ENCODE measurements around the gene ADAMTS16. TPM values are rescaled to one million over a fixed set of nuclear protein-coding genes. Genes with fewer than 3 reads are reported as not detected.

The ADAMTS16 gene
- total RNA-seq, 4 donors from 2014 or later: 1.5 to 2.8 (median 2.0) TPM

- peaks cover 0 to 10% (median 0%) of the 10 kb centered on the region in 4 donors for H3K4me1 ChIP-seq
- no peak overlapping the region for H3K4me3 ChIP-seq
- no peak for TF ChIP-seq POLR2A (IDR thresholded peaks at IDR 0.05)
- TF ChIP-seq, protein P1, sequence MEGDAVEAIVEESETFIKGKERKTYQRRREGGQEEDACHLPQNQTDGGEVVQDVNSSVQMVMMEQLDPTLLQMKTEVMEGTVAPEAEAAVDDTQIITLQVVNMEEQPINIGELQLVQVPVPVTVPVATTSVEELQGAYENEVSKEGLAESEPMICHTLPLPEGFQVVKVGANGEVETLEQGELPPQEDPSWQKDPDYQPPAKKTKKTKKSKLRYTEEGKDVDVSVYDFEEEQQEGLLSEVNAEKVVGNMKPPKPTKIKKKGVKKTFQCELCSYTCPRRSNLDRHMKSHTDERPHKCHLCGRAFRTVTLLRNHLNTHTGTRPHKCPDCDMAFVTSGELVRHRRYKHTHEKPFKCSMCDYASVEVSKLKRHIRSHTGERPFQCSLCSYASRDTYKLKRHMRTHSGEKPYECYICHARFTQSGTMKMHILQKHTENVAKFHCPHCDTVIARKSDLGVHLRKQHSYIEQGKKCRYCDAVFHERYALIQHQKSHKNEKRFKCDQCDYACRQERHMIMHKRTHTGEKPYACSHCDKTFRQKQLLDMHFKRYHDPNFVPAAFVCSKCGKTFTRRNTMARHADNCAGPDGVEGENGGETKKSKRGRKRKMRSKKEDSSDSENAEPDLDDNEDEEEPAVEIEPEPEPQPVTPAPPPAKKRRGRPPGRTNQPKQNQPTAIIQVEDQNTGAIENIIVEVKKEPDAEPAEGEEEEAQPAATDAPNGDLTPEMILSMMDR (IDR thresholded peaks at IDR 0.05): no peak
- no peak for TF ChIP-seq EP300 (IDR thresholded peaks at IDR 0.05)
- H3K36me3 ChIP-seq: no peaks in the 10 kb centered on the region
- H3K27ac ChIP-seq: no peak overlapping the region
- DNase-seq (ENCODE audit: low spot score in 2 of 2): no peak
- H3K9me3 ChIP-seq: peaks cover 0 to 12% (median 2%) of the 10 kb centered on the region in 4 donors
- WGBS, 2 donors: 62 to 70% methylated on average over 11 of the region's 11 CpGs
- H3K27me3 ChIP-seq: no peaks in the 10 kb centered on the region
Measured at GRCh38 chr5:5146530-5147160, 6.5 kb downstream of the ADAMTS16 start.

DNA sequence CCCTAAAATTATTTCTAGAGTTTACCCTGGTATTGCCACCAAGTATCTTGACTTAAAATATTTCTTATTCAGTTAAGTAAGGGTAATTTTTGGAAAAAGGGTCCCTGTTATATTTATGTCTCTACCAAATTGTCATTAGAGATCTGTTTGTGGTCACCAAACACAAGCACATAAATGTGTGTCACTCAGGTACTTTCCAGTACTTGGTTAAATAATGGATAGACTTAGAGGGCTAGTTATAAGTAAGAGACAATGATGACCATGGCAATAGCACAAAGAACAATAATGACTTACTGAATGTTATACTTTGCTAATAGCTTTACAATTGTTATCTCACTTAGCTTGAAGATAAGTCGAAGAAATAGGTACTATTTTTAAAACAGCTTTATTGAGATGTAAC is 9.0 kb downstream of the ADAMTS16 start:
- peaks cover 0 to 10% (median 0%) of the 10 kb centered on the region in 4 donors for H3K4me1 ChIP-seq
- no peaks in the 10 kb centered on the region for H3K27me3 ChIP-seq
- H3K27ac ChIP-seq: no peak overlapping the region
- H3K4me3 ChIP-seq: no peak overlapping the region
- no peak for TF ChIP-seq POLR2A (IDR thresholded peaks at IDR 0.05)
- TF ChIP-seq EP300 (IDR thresholded peaks at IDR 0.05): no peak
- TF ChIP-seq, protein P1 (IDR thresholded peaks at IDR 0.05): no peak
- H3K36me3 ChIP-seq: no peaks in the 10 kb centered on the region
- peaks cover 0 to 12% (median 2%) of the 10 kb centered on the region in 4 donors for H3K9me3 ChIP-seq
- no peak for DNase-seq (ENCODE audit: low spot score in 2 of 2)
- 35 to 90% methylated on average over 1 of the region's 1 CpG for WGBS, 2 donors

DNA sequence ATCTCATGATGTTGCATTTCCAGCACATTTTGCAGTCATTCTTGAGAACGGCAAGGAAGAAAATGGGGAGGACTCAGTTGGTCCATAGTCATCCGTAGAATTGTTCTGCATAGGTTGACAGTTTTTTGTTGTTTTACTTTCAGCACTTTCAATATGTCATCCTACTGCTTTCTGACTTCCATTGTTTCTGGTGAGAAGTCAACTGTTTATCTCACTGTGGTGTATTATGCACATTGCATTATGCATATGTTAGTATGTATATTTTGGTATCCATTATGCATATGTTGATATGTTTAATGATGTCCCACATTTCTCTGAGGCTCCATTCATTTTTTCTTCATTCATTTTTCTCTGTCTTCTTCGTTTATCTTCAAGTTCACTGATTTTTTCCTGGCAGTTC is 10.5 kb downstream of the ADAMTS16 start:
- peaks cover 0 to 10% (median 0%) of the 10 kb centered on the region in 4 donors for H3K4me1 ChIP-seq
- 94 to 97% methylated on average over 3 of the region's 3 CpGs for WGBS, 2 donors
- H3K9me3 ChIP-seq: peaks cover 0 to 12% (median 2%) of the 10 kb centered on the region in 4 donors
- no peak overlapping the region for H3K27ac ChIP-seq
- no peaks in the 10 kb centered on the region for H3K36me3 ChIP-seq
- no peak overlapping the region for H3K4me3 ChIP-seq
- TF ChIP-seq EP300 (IDR thresholded peaks at IDR 0.05) (no peak), POLR2A (IDR thresholded peaks at IDR 0.05) (no peak)
- TF ChIP-seq, protein P1 (IDR thresholded peaks at IDR 0.05): no peak
- H3K27me3 ChIP-seq: no peaks in the 10 kb centered on the region
- DNase-seq (ENCODE audit: low spot score in 2 of 2): no peak

DNA sequence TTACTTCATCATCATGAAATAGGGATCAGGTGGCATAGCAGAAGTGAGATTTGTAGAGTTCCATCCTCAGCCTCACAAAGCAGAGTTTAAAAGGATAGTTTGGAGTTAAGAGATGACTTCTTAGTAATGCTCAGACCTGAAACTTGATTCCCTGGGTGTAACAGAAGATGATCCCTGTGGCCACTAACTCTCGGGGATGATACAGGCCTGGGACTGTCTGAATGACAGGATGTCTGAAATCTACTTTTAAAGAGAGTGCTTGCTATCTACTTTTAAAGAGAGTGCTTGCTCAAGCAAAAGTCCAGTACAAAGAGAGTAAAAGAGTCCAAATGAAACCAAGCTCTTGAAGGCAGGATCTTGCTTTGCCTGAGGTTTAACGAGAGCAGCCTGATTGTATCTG is 14.6 kb downstream of the ADAMTS16 start:
- Histone ChIP-seq H3K4me1 (peaks cover 0 to 6% (median 0%) of the 10 kb centered on the region in 4 donors), H3K36me3 (no peaks in the 10 kb centered on the region), H3K27ac (no peak overlapping the region), H3K9me3 (peaks cover 0 to 12% (median 2%) of the 10 kb centered on the region in 4 donors), H3K4me3 (no peak overlapping the region), H3K27me3 (no peaks in the 10 kb centered on the region)
- WGBS, 2 donors: 69 to 71% methylated on average over 2 of the region's 2 CpGs
- no peak for DNase-seq (ENCODE audit: low spot score in 2 of 2)
- no peak for TF ChIP-seq POLR2A (IDR thresholded peaks at IDR 0.05)
- TF ChIP-seq, protein P1 (IDR thresholded peaks at IDR 0.05): no peak
- no peak for TF ChIP-seq EP300 (IDR thresholded peaks at IDR 0.05)

DNA sequence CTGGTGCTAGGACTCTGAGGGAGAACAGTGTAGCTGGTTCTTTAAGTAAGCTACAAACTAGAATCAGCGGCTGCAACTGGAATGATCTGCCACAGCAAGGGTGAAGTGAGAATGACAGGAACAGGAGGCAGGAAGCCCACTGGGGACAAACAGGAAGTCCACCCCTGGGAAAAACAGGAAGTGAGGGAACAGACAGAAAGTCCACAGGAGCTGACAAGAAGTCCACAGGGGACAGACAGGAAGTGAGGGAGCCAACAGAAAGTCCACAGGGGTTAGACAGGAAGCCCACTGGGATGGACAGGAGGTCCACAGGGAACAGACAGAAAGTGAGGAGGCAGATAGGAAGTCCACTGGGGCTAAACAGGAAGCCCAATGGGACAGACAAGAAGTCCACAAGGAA is 15.5 kb downstream of the ADAMTS16 start:
- DNase-seq (ENCODE audit: low spot score in 2 of 2): no peak
- Histone ChIP-seq H3K4me1 (peaks cover 0 to 7% (median 0%) of the 10 kb centered on the region in 4 donors), H3K27ac (no peak overlapping the region), H3K4me3 (no peak overlapping the region), H3K9me3 (peaks cover 0 to 7% (median 1%) of the 10 kb centered on the region in 4 donors), H3K27me3 (no peaks in the 10 kb centered on the region), H3K36me3 (no peaks in the 10 kb centered on the region)
- WGBS, 2 donors: 67 to 91% methylated on average over 1 of the region's 1 CpG
- TF ChIP-seq POLR2A (IDR thresholded peaks at IDR 0.05): no peak
- no peak for TF ChIP-seq EP300 (IDR thresholded peaks at IDR 0.05)
- TF ChIP-seq, protein P1 (IDR thresholded peaks at IDR 0.05): no peak
